Uterus (tissue), 4 donors: Measurements from ENCODE around the gene ARL2BP. TPM values are rescaled to one million over a fixed set of nuclear protein-coding genes. Genes with fewer than 3 reads are reported as not detected.

Experiments used
- DNase-seq, 2 donors: peaks; one replicate each; pipeline ENCODE4 v3.0.0-alpha.2; 2019 to 2020
- H3K27ac ChIP-seq, 2 donors: fragments of 200-600 bp; sonication (generic); 1 replicate in 1 of 2; 2 replicates in 1 of 2; pipeline ENCODE4 v1.5.1; 2016 to 2018
- H3K27me3 ChIP-seq, 2 donors: fragments of 200-600 bp; sonication (generic); one replicate each; pipeline ENCODE4 v1.5.1; 2018 to 2019; ENCODE audit warnings: control low read depth in 1 of 2
- H3K36me3 ChIP-seq, 2 donors: fragments of 200-600 bp; sonication (generic); one replicate each; pipeline ENCODE4 v1.5.1; 2019; ENCODE audit warnings: control low read depth in 1 of 2
- H3K4me1 ChIP-seq, 2 donors: fragments of 200-600 bp; sonication (generic); one replicate each; pipeline ENCODE4 v1.5.1; 2018 to 2019; ENCODE audit warnings: control low read depth in 1 of 2
- H3K4me3 ChIP-seq, 2 donors: fragments of 200-600 bp; sonication (generic); 1 replicate in 1 of 2; 2 replicates in 1 of 2; pipeline ENCODE4 v1.5.1; 2018 to 2019; ENCODE audit warnings: mild to moderate bottlenecking in 1 of 2
- H3K9me3 ChIP-seq, 2 donors: fragments of 200-600 bp; sonication (generic); one replicate each; pipeline ENCODE4 v1.5.1; 2019; ENCODE audit warnings: control low read depth in 1 of 2
- POLR2A ChIP-seq, 2 donors: fragments of 450-650 bp; IDR thresholded peaks; one replicate each; pipeline ENCODE4 v1.6.1; 2016; ENCODE audit warnings: antibody characterized with exemption in 2 of 2, mild to moderate bottlenecking in 1 of 2, moderate library complexity in 1 of 2
- intact Hi-C: fragments of 100-400 bp; cut with DNase I; formaldehyde crosslinking; loops from one replicate; pipeline ENCODE4 v1.15.1; 2023; ENCODE audit warnings: low total_unique reads
- total RNA-seq, 4 donors: library from RNA; depleted of rRNA in 3 of 4; stranded (reverse); fragments of >200 nt in 3 of 4; gene quantifications; one replicate each; pipeline versions ENCODE4 v1.1.0 to v1.2.4, GENCODE V29; 2014 to 2023
- TF ChIP-seq, protein P1 (sequence below), 4 experiments: fragments of 200-600 bp in 2 of 4; fragments of 450-650 bp in 2 of 4; sonication (generic) in 2 of 4; IDR thresholded peaks; one replicate each; pipeline ENCODE4 v1.5.1; 2016 to 2019; ENCODE audit warnings: antibody characterized with exemption in 4 of 4, mild to moderate bottlenecking in 2 of 4, moderate library complexity in 1 of 4
- donor health status: DM: yes; HTN: yes; CAD: no.

ARL2BP gene
- total RNA-seq, 4 donors from 2014 or later, result 40.9 to 110 (median 57.8) TPM

DNA sequence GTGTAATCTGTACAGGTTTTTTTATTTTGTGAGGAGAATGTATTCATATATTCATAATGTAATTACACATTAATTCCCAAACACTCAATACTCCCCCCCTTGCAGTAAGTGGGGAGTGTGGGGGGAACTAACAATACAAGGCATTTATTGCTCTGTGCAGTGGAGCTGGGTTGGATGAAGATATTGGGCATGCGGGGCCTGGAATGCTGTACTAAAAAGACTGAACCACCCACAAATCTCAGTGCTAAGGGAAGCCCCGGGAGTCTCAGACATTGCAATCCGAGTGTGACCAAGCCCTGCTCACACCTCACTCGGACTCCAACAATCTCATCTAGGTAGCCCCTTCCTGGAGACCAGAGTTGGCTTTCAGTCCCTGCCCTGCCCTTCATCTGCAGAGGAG lies 33.4 kb downstream of the ARL2BP start:
- Histone ChIP-seq H3K4me1 (no peaks in the 10 kb centered on the region), H3K36me3 (no peaks in the 10 kb centered on the region), H3K27ac (no peak overlapping the region), H3K4me3 (no peak overlapping the region), H3K9me3 (no peaks in the 10 kb centered on the region), H3K27me3 (no peaks in the 10 kb centered on the region)
- TF ChIP-seq, protein P1, sequence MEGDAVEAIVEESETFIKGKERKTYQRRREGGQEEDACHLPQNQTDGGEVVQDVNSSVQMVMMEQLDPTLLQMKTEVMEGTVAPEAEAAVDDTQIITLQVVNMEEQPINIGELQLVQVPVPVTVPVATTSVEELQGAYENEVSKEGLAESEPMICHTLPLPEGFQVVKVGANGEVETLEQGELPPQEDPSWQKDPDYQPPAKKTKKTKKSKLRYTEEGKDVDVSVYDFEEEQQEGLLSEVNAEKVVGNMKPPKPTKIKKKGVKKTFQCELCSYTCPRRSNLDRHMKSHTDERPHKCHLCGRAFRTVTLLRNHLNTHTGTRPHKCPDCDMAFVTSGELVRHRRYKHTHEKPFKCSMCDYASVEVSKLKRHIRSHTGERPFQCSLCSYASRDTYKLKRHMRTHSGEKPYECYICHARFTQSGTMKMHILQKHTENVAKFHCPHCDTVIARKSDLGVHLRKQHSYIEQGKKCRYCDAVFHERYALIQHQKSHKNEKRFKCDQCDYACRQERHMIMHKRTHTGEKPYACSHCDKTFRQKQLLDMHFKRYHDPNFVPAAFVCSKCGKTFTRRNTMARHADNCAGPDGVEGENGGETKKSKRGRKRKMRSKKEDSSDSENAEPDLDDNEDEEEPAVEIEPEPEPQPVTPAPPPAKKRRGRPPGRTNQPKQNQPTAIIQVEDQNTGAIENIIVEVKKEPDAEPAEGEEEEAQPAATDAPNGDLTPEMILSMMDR (IDR thresholded peaks at IDR 0.05), result no peak
- TF ChIP-seq POLR2A (IDR thresholded peaks at IDR 0.05), result no peak
- no peak for DNase-seq
- intact Hi-C loops, result no loop called here

DNA sequence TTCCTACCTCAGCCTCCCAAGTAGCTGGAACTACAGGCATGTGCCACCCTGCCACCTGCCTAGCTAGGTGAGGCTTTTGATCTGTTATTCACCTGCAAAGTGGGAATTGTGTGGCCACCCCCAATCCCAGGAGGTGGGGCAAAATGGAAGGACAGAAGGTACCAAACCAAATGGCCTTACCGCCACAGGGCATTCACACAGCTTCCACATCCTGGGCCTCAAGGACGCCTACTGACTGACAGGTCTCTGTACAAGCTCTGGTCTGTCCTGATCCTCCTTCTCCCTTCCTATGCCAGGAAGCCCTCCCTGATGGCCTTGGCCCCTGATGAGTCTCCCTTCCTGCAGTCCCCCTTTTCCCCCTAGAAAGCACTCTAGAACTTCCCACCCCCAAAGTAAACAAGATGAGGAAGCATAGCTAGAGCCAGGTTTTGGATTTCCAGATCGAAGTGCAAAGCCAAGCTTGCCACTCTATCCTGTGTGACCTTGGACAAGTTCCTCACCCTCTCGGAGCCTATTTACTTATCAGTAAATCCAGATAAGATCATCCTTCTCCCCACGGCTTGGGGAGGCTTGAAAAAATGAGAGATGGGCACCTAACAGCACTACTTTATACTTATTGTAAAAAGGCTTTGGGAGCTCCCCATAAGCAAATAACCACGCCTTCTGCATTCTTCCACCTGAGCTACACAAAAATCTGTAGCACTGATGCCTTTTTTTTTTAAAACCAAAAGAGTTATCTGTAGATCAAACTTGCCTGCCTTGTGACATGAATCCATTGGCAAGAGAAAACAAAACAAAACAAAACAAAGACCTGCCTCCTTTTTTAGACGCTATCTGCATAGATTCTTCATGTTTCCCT lies 35.0 kb downstream of the ARL2BP start:
- Histone ChIP-seq H3K4me1 (peaks cover 0 to 8% of the 10 kb centered on the region in 2 donors), H3K27ac (no peak overlapping the region), H3K36me3 (no peaks in the 10 kb centered on the region), H3K9me3 (no peaks in the 10 kb centered on the region), H3K4me3 (no peak overlapping the region), H3K27me3 (no peaks in the 10 kb centered on the region)
- TF ChIP-seq, protein P1 (IDR thresholded peaks at IDR 0.05), result no peak
- TF ChIP-seq POLR2A (IDR thresholded peaks at IDR 0.05), result no peak
- intact Hi-C loops, result no loop called here
- DNase-seq, result no peak

DNA sequence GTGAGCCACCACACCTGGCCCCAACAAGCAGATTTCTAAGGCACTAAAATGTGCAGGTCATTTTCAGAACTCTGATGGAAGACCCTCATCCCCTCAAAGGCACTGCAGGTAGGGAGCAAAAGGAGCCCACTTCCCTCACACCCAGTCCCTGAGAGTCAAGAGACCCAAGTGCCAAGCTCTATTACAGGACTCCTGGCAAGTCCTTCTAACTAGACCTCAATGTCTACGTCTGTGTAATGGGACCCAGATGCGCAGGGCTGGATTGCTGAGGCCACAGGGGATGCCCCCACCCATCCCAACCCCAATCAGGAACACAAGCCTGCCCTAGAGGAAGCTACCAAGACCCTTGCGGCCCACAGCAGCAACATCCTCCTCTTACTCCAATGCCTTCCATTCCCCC lies 36.7 kb downstream of the ARL2BP start:
- no peaks in the 10 kb centered on the region for H3K9me3 ChIP-seq
- TF ChIP-seq POLR2A (IDR thresholded peaks at IDR 0.05), result no peak
- TF ChIP-seq, protein P1 (IDR thresholded peaks at IDR 0.05), result no peak
- no peak overlapping the region for H3K4me3 ChIP-seq
- DNase-seq, result no peak
- no peaks in the 10 kb centered on the region for H3K36me3 ChIP-seq
- peaks cover 0 to 8% of the 10 kb centered on the region in 2 donors for H3K4me1 ChIP-seq
- intact Hi-C loops, result no loop called here
- no peak overlapping the region for H3K27ac ChIP-seq
- H3K27me3 ChIP-seq, result no peaks in the 10 kb centered on the region

DNA sequence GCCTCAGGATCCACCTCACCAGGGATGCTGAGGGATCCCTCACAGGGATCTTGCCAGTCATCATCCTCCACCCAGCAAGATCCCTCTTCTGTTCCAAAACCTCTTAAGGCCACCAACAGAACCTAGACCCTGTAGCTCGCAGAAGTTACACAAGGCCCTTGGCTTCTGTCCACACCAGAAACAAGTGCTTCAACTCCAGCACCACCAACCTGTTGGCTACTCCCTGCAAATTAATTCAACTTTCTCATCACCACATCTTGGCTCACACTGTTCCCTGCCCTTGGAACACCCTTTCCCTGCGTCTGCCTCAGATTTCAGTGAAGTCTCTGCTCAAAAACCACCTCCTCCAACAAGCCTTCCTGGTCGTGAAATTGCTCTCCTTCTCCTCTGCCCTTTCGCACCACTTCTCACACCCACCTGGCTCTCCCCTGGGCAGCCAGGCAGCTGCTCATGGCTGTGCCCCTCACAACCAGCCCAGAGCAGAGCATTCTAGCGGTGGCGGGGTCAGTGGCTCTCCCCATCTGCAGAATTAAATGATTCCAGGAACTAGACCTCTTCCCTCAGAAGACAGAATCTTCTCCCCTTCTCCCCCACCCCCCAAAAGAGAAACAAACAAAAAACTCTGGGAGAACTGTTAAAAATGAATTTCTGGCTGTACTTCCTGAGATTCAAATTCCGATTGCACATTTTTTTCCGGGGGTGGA lies 37.6 kb downstream of the ARL2BP start:
- H3K9me3 ChIP-seq, result no peaks in the 10 kb centered on the region
- no peak overlapping the region for H3K27ac ChIP-seq
- DNase-seq, result no peak
- H3K4me3 ChIP-seq, result no peak overlapping the region
- no peaks in the 10 kb centered on the region for H3K36me3 ChIP-seq
- H3K4me1 ChIP-seq, result peaks cover 0 to 8% of the 10 kb centered on the region in 2 donors
- intact Hi-C loops, result no loop called here
- H3K27me3 ChIP-seq, result no peaks in the 10 kb centered on the region
- TF ChIP-seq POLR2A (IDR thresholded peaks at IDR 0.05), result no peak
- TF ChIP-seq, protein P1 (IDR thresholded peaks at IDR 0.05), result no peak
